ENCODE results near the gene SPRR2G.
"Not testable (repeated sequence)": the region's sequence is repeated elsewhere in the genome, so short reads cannot be mapped to it uniquely, and the experiment has no call there.

SPRR2G gene

DNA sequence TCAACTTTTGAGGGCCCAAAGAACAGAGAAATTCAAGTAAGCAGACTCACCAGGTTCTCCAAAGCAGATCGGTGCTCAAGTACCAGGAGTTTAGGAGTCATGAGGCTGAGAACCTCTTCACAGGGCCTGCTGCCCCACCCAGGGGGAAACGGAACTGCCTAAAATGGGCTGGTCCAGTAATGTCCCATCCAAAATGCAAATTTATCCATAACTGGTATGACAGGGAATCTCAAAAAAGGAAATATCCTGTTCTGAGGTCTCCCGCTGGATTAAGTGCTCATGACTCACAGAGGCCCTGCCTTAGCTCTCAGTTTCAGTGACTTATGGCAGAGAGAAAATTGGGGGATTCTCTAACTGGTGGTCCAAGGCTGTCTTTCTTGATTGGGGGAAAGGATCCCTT is 9.3 kb downstream of the SPRR2G start:
- Histone ChIP-seq H3K4me3 (ENCODE audit: low read length) (no peak overlapping the region), H3K9me3 (ENCODE audit: insufficient read depth, low read depth, low read length) (no peaks in the 10 kb centered on the region), H3K9ac (ENCODE audit: low read depth, low read length) (no peak overlapping the region), H3K27ac (ENCODE audit: low read length) (no peak overlapping the region), H3K4me1 (ENCODE audit: insufficient read depth, low read length) (peaks cover 2% of the 10 kb centered on the region; the same call in 1 of the 2 replicates), H3K36me3 (ENCODE audit: insufficient read depth, low read depth, low read length) (no peaks in the 10 kb centered on the region), H3K27me3 (ENCODE audit: insufficient read depth, low read length) (no peaks in the 10 kb centered on the region)

GRCh38 chr1:153140484-153140883 is 10.2 kb downstream of the SPRR2G start:
- Histone ChIP-seq H3K4me1 (ENCODE audit: insufficient read depth, low read length) (peaks cover 10% of the 10 kb centered on the region; the same call in 1 of the 2 replicates), H3K4me3 (ENCODE audit: low read length) (no peak overlapping the region), H3K27me3 (ENCODE audit: insufficient read depth, low read length) (no peaks in the 10 kb centered on the region), H3K36me3 (ENCODE audit: insufficient read depth, low read depth, low read length) (no peaks in the 10 kb centered on the region), H3K27ac (ENCODE audit: low read length) (no peak overlapping the region), H3K9me3 (ENCODE audit: insufficient read depth, low read depth, low read length) (no peaks in the 10 kb centered on the region), H3K9ac (ENCODE audit: low read depth, low read length) (no peak overlapping the region)

- H3K27ac ChIP-seq (ENCODE audit: low read length) = no peak overlapping the region
- H3K9me3 ChIP-seq (ENCODE audit: insufficient read depth, low read depth, low read length) = no peaks in the 10 kb centered on the region
- no peak overlapping the region for H3K4me3 ChIP-seq (ENCODE audit: low read length)
- H3K4me1 ChIP-seq (ENCODE audit: insufficient read depth, low read length) = peaks cover 16% of the 10 kb centered on the region; the same call in 1 of the 2 replicates
- no peaks in the 10 kb centered on the region for H3K27me3 ChIP-seq (ENCODE audit: insufficient read depth, low read length)
- H3K36me3 ChIP-seq (ENCODE audit: insufficient read depth, low read depth, low read length) = no peaks in the 10 kb centered on the region
- H3K9ac ChIP-seq (ENCODE audit: low read depth, low read length) = no peak overlapping the region
Observed at GRCh38 chr1:153133743-153134142, 16.9 kb downstream of the SPRR2G start.

GRCh38 chr1:153133267-153133666 is 17.4 kb downstream of the SPRR2G start:
- Histone ChIP-seq H3K4me3 (ENCODE audit: low read length) (no peak overlapping the region), H3K27ac (ENCODE audit: low read length) (no peak overlapping the region), H3K9me3 (ENCODE audit: insufficient read depth, low read depth, low read length) (no peaks in the 10 kb centered on the region), H3K9ac (ENCODE audit: low read depth, low read length) (no peak overlapping the region), H3K4me1 (ENCODE audit: insufficient read depth, low read length) (peaks cover 16% of the 10 kb centered on the region; the same call in 1 of the 2 replicates), H3K36me3 (ENCODE audit: insufficient read depth, low read depth, low read length) (no peaks in the 10 kb centered on the region), H3K27me3 (ENCODE audit: insufficient read depth, low read length) (no peaks in the 10 kb centered on the region)

DNA sequence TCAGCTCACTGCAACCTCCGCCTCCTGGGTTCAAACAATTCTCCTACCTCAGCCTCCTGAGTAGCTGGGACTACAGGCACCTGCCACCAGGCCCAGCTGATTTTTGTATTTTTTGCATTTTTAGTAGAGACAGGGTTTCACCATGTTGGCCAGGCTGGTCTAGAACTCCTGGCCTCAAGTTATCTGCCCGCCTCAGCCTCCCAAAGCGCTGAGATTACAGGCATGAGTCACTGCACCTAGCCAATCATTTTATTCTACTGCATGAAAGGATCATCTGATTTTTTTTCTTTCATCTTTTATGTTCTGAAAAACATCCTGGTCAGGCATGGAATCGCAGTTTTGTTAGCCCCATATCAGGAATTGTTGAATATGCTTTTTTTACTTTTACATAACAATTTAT is 22.0 kb downstream of the SPRR2G start:
- not testable (repeated sequence) for H3K27ac ChIP-seq (ENCODE audit: low read length); H3K4me3 ChIP-seq (ENCODE audit: low read length); H3K27me3 ChIP-seq (ENCODE audit: insufficient read depth, low read length); H3K36me3 ChIP-seq (ENCODE audit: insufficient read depth, low read depth, low read length); H3K9ac ChIP-seq (ENCODE audit: low read depth, low read length)
- H3K9me3 ChIP-seq (ENCODE audit: insufficient read depth, low read depth, low read length) = peaks cover 21% of the 10 kb centered on the region
- H3K4me1 ChIP-seq (ENCODE audit: insufficient read depth, low read length) = peaks cover 12% of the 10 kb centered on the region; the same call in 1 of the 2 replicates

DNA sequence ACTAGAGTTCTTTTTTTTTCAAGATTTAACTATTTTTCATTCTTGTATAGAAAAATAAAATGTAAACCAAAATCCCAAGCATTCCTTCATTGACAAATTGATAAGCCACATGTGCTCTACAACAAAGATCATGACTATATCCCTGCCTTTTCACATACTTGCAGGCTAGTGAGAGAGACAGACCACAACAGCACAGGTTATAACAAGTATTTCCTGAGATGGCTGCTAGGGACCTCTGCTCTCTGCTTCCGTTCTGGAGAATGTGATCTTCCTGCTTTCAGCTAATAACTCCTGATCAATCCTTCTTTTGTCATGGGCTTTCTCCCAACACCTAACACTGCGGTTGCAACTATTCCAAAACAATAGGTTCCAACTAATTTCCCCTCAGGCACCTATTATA is 23.4 kb downstream of the SPRR2G start:
- H3K4me3 ChIP-seq (ENCODE audit: low read length) = no peak overlapping the region
- H3K4me1 ChIP-seq (ENCODE audit: insufficient read depth, low read length) = peaks cover 17% of the 10 kb centered on the region; the same call in 1 of the 2 replicates
- H3K9me3 ChIP-seq (ENCODE audit: insufficient read depth, low read depth, low read length) = peaks cover 21% of the 10 kb centered on the region
- H3K36me3 ChIP-seq (ENCODE audit: insufficient read depth, low read depth, low read length) = peaks cover 3% of the 10 kb centered on the region; the same call in 1 of the 2 replicates
- H3K27me3 ChIP-seq (ENCODE audit: insufficient read depth, low read length) = no peaks in the 10 kb centered on the region
- no peak overlapping the region for H3K9ac ChIP-seq (ENCODE audit: low read depth, low read length)
- H3K27ac ChIP-seq (ENCODE audit: low read length) = no peak overlapping the region

DNA sequence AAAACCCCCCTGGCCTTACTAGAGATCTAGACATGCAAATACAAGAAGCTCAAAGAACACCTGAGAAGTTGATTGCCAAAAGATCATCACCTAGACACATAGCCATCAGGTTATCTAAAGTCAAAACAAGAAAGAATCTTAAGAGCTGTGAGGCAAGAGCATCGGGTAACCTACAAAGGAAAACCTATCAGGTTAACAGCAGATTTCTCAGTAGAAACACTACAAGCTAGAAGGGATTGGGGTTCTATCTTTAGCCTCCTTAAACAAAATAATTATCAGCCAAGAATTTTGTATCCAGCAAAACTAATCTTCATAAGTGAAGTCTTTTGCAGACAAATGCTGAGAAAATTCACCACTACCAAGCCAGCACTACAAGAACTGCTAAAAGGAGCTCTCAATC is 25.2 kb downstream of the SPRR2G start:
- H3K36me3 ChIP-seq (ENCODE audit: insufficient read depth, low read depth, low read length) = peaks cover 3% of the 10 kb centered on the region; the same call in 1 of the 2 replicates
- no peak overlapping the region for H3K27ac ChIP-seq (ENCODE audit: low read length)
- H3K4me1 ChIP-seq (ENCODE audit: insufficient read depth, low read length) = peaks cover 14% of the 10 kb centered on the region; the same call in 1 of the 2 replicates
- H3K9me3 ChIP-seq (ENCODE audit: insufficient read depth, low read depth, low read length) = peaks cover 21% of the 10 kb centered on the region
- no peak overlapping the region for H3K9ac ChIP-seq (ENCODE audit: low read depth, low read length)
- no peak overlapping the region for H3K4me3 ChIP-seq (ENCODE audit: low read length)
- H3K27me3 ChIP-seq (ENCODE audit: insufficient read depth, low read length) = no peaks in the 10 kb centered on the region

DNA sequence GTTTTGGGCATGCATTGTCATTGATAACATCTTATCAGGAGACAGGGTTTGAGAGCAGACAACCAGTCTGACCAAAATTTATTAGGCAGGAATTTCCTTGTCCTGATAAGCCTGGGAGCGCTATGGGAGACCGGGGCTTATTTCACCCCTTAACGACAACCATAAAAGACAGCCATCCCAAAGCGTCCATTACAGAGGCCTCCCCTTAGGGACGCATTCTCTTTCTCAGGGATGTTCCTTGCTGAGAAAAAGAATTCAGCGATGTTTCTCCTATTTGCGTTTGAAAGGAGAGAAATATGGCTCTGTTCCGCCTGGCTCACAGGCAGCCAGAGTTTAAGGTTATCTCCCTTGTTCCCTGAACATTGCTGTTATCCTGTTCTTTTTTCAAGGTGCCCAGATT is 26.9 kb downstream of the SPRR2G start:
- not testable (repeated sequence) for H3K27me3 ChIP-seq (ENCODE audit: insufficient read depth, low read length); H3K36me3 ChIP-seq (ENCODE audit: insufficient read depth, low read depth, low read length); H3K27ac ChIP-seq (ENCODE audit: low read length)
- peaks cover 21% of the 10 kb centered on the region for H3K9me3 ChIP-seq (ENCODE audit: insufficient read depth, low read depth, low read length)
- peaks cover 14% of the 10 kb centered on the region; the same call in 1 of the 2 replicates for H3K4me1 ChIP-seq (ENCODE audit: insufficient read depth, low read length)
- peak overlapping the region; percentile 37; the same call in 1 of the 2 replicates for H3K4me3 ChIP-seq (ENCODE audit: low read length)
- H3K9ac ChIP-seq (ENCODE audit: low read depth, low read length) = 0 out of 2 replicates have a peak overlapping the region, but pooled peaks have one; percentile 71

GRCh38 chr1:153122831-153123421 is 27.8 kb downstream of the SPRR2G start:
- Histone ChIP-seq H3K27ac (ENCODE audit: low read length) (peak overlapping the region; percentile 57), H3K36me3 (ENCODE audit: insufficient read depth, low read depth, low read length) (peaks cover 3% of the 10 kb centered on the region; the same call in 1 of the 2 replicates), H3K9me3 (ENCODE audit: insufficient read depth, low read depth, low read length) (peaks cover 21% of the 10 kb centered on the region), H3K4me3 (ENCODE audit: low read length) (peak overlapping the region; percentile 56; the same call in 1 of the 2 replicates), H3K27me3 (ENCODE audit: insufficient read depth, low read length) (no peaks in the 10 kb centered on the region), H3K9ac (ENCODE audit: low read depth, low read length) (peak overlapping the region; percentile 71; the same call in 1 of the 2 replicates), H3K4me1 (ENCODE audit: insufficient read depth, low read length) (peaks cover 14% of the 10 kb centered on the region; the same call in 1 of the 2 replicates)

DNA sequence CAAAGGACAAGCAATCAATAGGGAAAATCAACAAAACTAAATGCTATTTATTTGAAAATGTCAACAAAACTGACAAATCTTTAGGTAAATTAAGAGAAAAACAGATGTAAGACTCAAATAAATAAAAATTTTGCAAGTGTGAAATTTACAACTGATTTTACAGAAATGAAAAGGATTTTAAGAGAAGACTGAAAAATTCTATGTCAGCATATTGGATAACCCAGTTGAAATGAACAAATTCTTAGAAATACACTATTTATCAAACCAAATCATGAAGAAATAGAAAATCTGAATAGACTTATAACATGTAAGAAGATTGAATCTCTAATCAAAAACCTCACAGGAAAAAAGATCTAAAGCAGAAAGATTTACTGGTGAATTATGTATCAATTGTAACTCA is 29.7 kb downstream of the SPRR2G start:
- Histone ChIP-seq H3K9ac (ENCODE audit: low read depth, low read length) (no peak overlapping the region), H3K27ac (ENCODE audit: low read length) (no peak overlapping the region), H3K9me3 (ENCODE audit: insufficient read depth, low read depth, low read length) (peaks cover 16% of the 10 kb centered on the region), H3K27me3 (ENCODE audit: insufficient read depth, low read length) (no peaks in the 10 kb centered on the region), H3K4me3 (ENCODE audit: low read length) (no peak overlapping the region), H3K36me3 (ENCODE audit: insufficient read depth, low read depth, low read length) (no peaks in the 10 kb centered on the region), H3K4me1 (ENCODE audit: insufficient read depth, low read length) (peaks cover 9% of the 10 kb centered on the region; the same call in 1 of the 2 replicates)

DNA sequence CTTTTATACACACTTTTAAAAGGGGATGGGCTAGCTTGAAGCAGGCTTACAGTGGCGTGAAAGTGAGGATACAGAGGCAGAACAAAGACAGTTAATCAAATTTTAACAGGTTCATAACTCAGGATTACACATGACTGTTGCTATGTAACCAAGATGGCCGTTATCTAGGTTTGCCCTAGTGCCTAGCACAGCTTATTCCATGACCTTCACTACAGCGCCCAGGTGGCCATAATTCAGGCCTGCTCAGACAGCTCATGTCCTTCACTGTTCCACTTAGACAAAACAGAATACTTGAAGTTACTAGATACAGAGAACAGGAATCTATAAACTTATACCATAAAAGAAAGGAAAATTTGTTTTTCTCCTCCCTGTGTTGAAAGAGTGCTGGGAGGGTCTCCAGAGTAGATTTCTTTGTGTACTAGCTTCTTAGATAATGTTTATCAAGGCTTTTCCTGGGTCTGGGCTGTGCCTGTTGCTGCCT is 31.2 kb downstream of the SPRR2G start:
- H3K27ac ChIP-seq (ENCODE audit: low read length) = no peak overlapping the region
- H3K9me3 ChIP-seq (ENCODE audit: insufficient read depth, low read depth, low read length) = peaks cover 2% of the 10 kb centered on the region; the same call in 1 of the 2 replicates
- peaks cover 7% of the 10 kb centered on the region; the same call in 1 of the 2 replicates for H3K4me1 ChIP-seq (ENCODE audit: insufficient read depth, low read length)
- no peaks in the 10 kb centered on the region for H3K36me3 ChIP-seq (ENCODE audit: insufficient read depth, low read depth, low read length)
- no peaks in the 10 kb centered on the region for H3K27me3 ChIP-seq (ENCODE audit: insufficient read depth, low read length)
- H3K9ac ChIP-seq (ENCODE audit: low read depth, low read length) = no peak overlapping the region
- no peak overlapping the region for H3K4me3 ChIP-seq (ENCODE audit: low read length)

DNA sequence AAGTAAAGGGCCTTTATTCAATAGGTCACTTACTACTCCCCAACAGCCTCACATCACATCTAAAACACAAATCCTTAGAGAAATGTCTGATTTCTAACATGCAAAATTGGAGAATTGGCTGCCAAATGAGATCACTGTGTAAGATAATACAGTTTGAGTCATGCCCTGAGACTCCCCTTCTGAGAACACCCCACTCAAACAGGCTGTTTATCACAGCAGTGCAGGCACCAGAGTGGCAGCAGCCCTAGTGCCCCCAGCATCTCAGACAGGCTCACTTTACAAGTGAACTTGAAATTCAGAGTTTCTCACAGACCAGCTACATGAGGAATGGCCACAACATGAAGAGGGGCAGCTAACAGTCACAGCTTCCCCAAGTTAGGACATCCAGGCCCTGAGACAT is 35.4 kb downstream of the SPRR2G start:
- not testable (repeated sequence) for H3K9ac ChIP-seq (ENCODE audit: low read depth, low read length); H3K36me3 ChIP-seq (ENCODE audit: insufficient read depth, low read depth, low read length); H3K27me3 ChIP-seq (ENCODE audit: insufficient read depth, low read length); H3K4me1 ChIP-seq (ENCODE audit: insufficient read depth, low read length); H3K9me3 ChIP-seq (ENCODE audit: insufficient read depth, low read depth, low read length); H3K27ac ChIP-seq (ENCODE audit: low read length); H3K4me3 ChIP-seq (ENCODE audit: low read length)

All from iPS-20b (cell line).